Stimulated activated CD4-positive, alpha-beta T cell treated with anti-CD3 and anti-CD28 coated beads, TNF-alpha, amount 100 ng/mL, for 48 hours (primary cell): ENCODE data around the gene SLC44A5.
"Not testable (repeated sequence)": the region's sequence is repeated elsewhere in the genome, so short reads cannot be mapped to it uniquely, and the experiment has no call there.

Experiments used
- DNase-seq, 3 donors: peaks; one replicate each; pipeline ENCODE4 v3.0.0-alpha.2; 2020; ENCODE audit warnings: low read depth in 3 of 3

Gene SLC44A5

GRCh38 chr1:75181214-75181955, 429.5 kb downstream of the SLC44A5 start:
- DNase-seq: not testable (repeated sequence)

- DNase-seq: no peak
These were observed 436.7 kb downstream of the SLC44A5 start for GRCh38 chr1:75174031-75174760.

GRCh38 chr1:75172556-75172955, 438.4 kb downstream of the SLC44A5 start:
- no peak for DNase-seq

DNA sequence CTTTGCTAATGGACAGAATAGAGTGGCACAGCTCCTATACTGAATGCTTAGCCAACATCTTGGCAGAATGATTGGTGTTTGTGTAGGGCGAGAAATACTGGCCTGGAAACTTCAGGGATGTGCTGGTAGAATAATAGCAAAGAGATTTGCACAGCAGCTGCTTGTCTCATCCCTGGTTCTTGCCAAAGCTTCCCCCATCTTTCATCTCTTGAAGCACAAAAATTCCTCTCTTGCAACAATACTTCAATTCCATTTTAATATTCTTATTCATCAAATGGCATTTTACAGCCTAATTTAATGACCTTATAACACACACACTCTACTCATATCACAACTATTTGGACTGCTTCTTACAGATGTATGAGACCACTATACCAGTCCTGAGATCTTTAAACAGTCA, 439.0 kb downstream of the SLC44A5 start:
- DNase-seq: no peak

DNA sequence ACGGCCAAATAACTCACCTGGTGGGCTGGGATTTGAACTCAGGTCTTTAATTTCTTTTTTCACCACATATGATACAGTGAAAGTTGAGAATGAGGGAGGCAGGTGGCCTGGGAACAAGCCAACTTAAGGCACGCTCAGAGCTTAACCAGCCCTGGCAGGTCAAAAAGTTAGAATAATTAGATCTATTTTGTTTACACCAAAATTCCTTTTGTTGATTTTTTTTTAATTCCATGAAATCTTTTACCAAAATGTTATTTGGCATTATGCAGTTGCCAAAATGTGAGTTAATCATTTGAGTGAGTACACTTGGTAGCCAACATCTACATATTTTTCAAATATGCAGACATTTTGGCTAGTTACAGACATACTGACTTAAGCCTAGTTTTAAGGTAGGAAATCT, 439.9 kb downstream of the SLC44A5 start:
- DNase-seq: no peak

DNA sequence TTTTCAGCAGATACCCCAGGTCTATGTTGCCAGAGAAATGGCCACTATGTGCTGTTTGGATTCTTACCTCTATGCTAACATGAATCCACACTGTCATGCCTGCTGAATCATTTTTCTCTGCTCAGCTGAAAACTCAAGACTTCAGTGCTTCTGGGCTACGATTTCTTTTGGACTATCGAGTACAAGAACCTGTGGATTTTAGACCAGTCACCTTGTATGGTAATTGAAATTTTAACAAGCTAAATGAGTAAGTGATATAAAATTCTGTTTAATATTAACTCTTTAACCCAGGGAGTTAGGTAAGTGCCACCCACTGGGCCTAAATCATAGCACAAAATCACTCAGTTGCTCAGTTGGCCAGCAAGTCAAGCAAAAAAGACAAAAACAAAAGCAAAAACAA, 440.9 kb downstream of the SLC44A5 start:
- no peak for DNase-seq

DNA sequence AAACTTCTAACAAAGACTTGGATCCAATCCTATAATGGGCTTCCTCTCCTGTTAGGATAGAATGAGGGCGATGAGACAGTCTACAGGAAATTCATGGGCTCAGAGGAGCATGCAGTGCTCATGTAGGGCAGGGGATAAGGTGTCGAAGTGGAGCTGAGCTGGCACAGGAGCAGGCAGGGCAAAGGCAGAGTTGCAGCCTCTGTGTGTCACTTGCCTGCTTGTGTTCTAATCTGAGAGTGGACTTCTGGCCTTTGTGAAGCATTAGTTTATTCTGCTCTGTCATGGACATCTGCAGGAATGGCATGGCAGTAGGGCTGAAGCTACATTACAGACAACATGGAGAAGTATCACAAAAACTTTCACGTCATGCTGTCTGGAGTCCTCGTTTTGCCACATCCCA, 444.1 kb downstream of the SLC44A5 start:
- DNase-seq: no peak

- no peak for DNase-seq
These were observed 445.6 kb downstream of the SLC44A5 start for GRCh38 chr1:75165264-75165663.

DNA sequence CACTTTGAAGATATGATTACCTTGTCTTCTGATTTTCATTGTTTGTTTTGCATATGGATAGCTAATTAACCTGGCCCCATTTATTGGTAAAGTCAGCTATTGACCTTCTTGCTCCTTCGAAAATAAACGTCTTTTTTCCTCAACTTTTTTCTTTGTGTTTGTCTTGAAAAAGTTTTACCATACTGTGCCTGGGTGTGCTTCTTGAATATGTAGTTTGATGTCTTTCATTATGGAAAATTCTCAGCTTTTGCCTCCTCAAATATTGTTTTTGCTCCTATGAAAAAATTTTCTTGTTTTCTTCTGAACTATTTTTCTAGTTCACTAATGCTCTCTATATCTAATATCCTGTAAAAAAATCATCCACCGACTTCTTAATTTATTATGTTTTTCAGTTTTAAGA, 451.8 kb downstream of the SLC44A5 start:
- no peak for DNase-seq
